ENCODE results near the gene XYLT1. TPM values are rescaled to one million over a fixed set of nuclear protein-coding genes. Genes with fewer than 3 reads are reported as not detected.

XYLT1 gene
- total RNA-seq, 1 experiment from 2014 or later = 25.0 TPM

GRCh38 chr16:17289674-17290635, 180.8 kb downstream of the XYLT1 start (continued):
- TF ChIP-seq ZNF138 (CRISPR knock-in tag; conservative IDR thresholded peaks at IDR 0.05) (no peak), ZNF281 (CRISPR knock-in tag; IDR thresholded peaks at IDR 0.05) (no peak), CBFB (CRISPR knock-in tag; IDR thresholded peaks at IDR 0.05; ENCODE audit: low read depth) (no peak), IRF2 (CRISPR knock-in tag; IDR thresholded peaks at IDR 0.05; ENCODE audit: borderline replicate concordance, low read depth) (no peak), OVOL2 (CRISPR knock-in tag; IDR thresholded peaks at IDR 0.05; ENCODE audit: borderline replicate concordance) (no peak), ZMAT4 (CRISPR knock-in tag; IDR thresholded peaks at IDR 0.05) (no peak), RELA (CRISPR knock-in tag; IDR thresholded peaks at IDR 0.05; ENCODE audit: borderline replicate concordance) (no peak), MLX (CRISPR knock-in tag; IDR thresholded peaks at IDR 0.05) (no peak), SMAD4 (CRISPR knock-in tag; IDR thresholded peaks at IDR 0.05) (no peak), MYBL2 (CRISPR knock-in tag; IDR thresholded peaks at IDR 0.05) (no peak), FOXJ3 (CRISPR knock-in tag; IDR thresholded peaks at IDR 0.05; ENCODE audit: borderline replicate concordance) (no peak), ATF6 (CRISPR knock-in tag; IDR thresholded peaks at IDR 0.05) (no peak), AR (CRISPR knock-in tag; IDR thresholded peaks at IDR 0.05) (no peak)

GRCh38 chr16:17289050-17289449, 181.7 kb downstream of the XYLT1 start:
- DNase-seq (ENCODE audit: low spot score) = no peak
- Mint-ChIP-seq H3K27me3 (ENCODE audit: low read depth) (no peaks in the 10 kb centered on the region), H3K27ac (no peak overlapping the region; the same call in 1 of the 2 replicates), H3K4me1 (peaks cover 15% of the 10 kb centered on the region), H3K4me3 (no peak overlapping the region), H3K36me3 (no peaks in the 10 kb centered on the region), H3K9me3 (no peaks in the 10 kb centered on the region)
- ChIA-PET CTCF (no interaction called here), POLR2A (no interaction called here)
- ATAC-seq = no peak
- no peak for TF ChIP-seq NFYB (CRISPR knock-in tag; conservative IDR thresholded peaks at IDR 0.05; ENCODE audit: low read depth)
- TF ChIP-seq CTCF (IDR thresholded peaks at IDR 0.05) = no peak
- no peak for TF ChIP-seq IRF1 (CRISPR knock-in tag; IDR thresholded peaks at IDR 0.05)
- TF ChIP-seq TP53 (CRISPR knock-in tag; IDR thresholded peaks at IDR 0.05) = no peak
- no peak for TF ChIP-seq HMGXB4 (CRISPR knock-in tag; IDR thresholded peaks at IDR 0.05)
- no peak for TF ChIP-seq ERG (CRISPR knock-in tag; IDR thresholded peaks at IDR 0.05)
- no peak for TF ChIP-seq ZNF232 (CRISPR knock-in tag; IDR thresholded peaks at IDR 0.05)
- TF ChIP-seq ZNF416 (CRISPR knock-in tag; IDR thresholded peaks at IDR 0.05) = no peak
